Activated CD4-positive, alpha-beta T cell treated with anti-CD3 and anti-CD28 coated beads, Interleukin-2, Interleukin-6, amounts not matched to agents 100 ng/mL and 50 ng/mL, durations not matched to agents 16 hours and 8 hours (primary cell): ENCODE results near the gene TENM3.

ENCODE experiments used
- DNase-seq: peaks from one replicate; pipeline ENCODE4 v3.0.0-alpha.2; 2020

Gene TENM3

GRCh38 chr4:182291597-182292270 lies 48.5 kb downstream of the TENM3 start:
- no peak for DNase-seq

GRCh38 chr4:182292612-182293011 lies 49.4 kb downstream of the TENM3 start:
- no peak for DNase-seq

GRCh38 chr4:182293691-182294255 lies 50.6 kb downstream of the TENM3 start:
- DNase-seq = no peak

- no peak for DNase-seq
Measured at GRCh38 chr4:182294451-182294850, 51.2 kb downstream of the TENM3 start.

GRCh38 chr4:182297659-182298058 lies 54.5 kb downstream of the TENM3 start:
- DNase-seq = no peak

GRCh38 chr4:182301736-182302135 lies 58.5 kb downstream of the TENM3 start:
- no peak for DNase-seq

- DNase-seq = no peak
Measured at GRCh38 chr4:182303847-182304246, 60.6 kb downstream of the TENM3 start.

- no peak for DNase-seq
Measured at GRCh38 chr4:182306792-182307507, 63.7 kb downstream of the TENM3 start.

GRCh38 chr4:182307746-182308145 lies 64.5 kb downstream of the TENM3 start:
- DNase-seq = no peak

GRCh38 chr4:182309877-182310276 lies 66.7 kb downstream of the TENM3 start:
- no peak for DNase-seq

GRCh38 chr4:182310316-182310715 lies 67.1 kb downstream of the TENM3 start:
- DNase-seq = no peak

GRCh38 chr4:182310962-182311361 lies 67.8 kb downstream of the TENM3 start:
- no peak for DNase-seq

- DNase-seq = no peak
Measured at GRCh38 chr4:182314537-182314936, 71.3 kb downstream of the TENM3 start.

GRCh38 chr4:182318256-182318655 lies 75.1 kb downstream of the TENM3 start:
- DNase-seq = no peak

- no peak for DNase-seq
Measured at GRCh38 chr4:182320092-182320491, 76.9 kb downstream of the TENM3 start.

- DNase-seq = no peak
Measured at GRCh38 chr4:182320580-182320979, 77.4 kb downstream of the TENM3 start.

- no peak for DNase-seq
Measured at GRCh38 chr4:182324282-182324681, 81.1 kb downstream of the TENM3 start.

GRCh38 chr4:182325397-182325796 lies 82.2 kb downstream of the TENM3 start:
- DNase-seq = no peak

- no peak for DNase-seq
Measured at GRCh38 chr4:182325848-182326255, 82.7 kb downstream of the TENM3 start.

- no peak for DNase-seq
Measured at GRCh38 chr4:182328505-182328904, 85.3 kb downstream of the TENM3 start.

- DNase-seq = no peak
Measured at GRCh38 chr4:182337366-182337765, 94.2 kb downstream of the TENM3 start.

- DNase-seq = no peak
Measured at GRCh38 chr4:182338063-182338462, 94.9 kb downstream of the TENM3 start.

- DNase-seq = no peak
Measured at GRCh38 chr4:182338746-182339145, 95.5 kb downstream of the TENM3 start.

- no peak for DNase-seq
Measured at GRCh38 chr4:182339221-182339641, 96.0 kb downstream of the TENM3 start.
